Activated naive CD8-positive, alpha-beta T cell treated with anti-CD3 and anti-CD28 coated beads for 36 hours (primary cell): ENCODE data around the gene STAT1. TPM values are rescaled to one million over a fixed set of nuclear protein-coding genes. Genes with fewer than 3 reads are reported as not detected.
A peak's percentile ranks its signal among the peaks of the same experiment; 100 is the strongest.

Experiments used
- DNase-seq: peaks from one replicate; pipeline ENCODE4 v3.0.0; 2021
- H3K27ac Mint-ChIP-seq: one replicate; pipeline ENCODE4 v1.8.0; 2022; ENCODE audit warnings: mild to moderate bottlenecking, moderate library complexity, mixed read lengths
- H3K27me3 Mint-ChIP-seq: one replicate; pipeline ENCODE4 v1.8.0; 2022; ENCODE audit warnings: mild to moderate bottlenecking, mixed read lengths
- H3K36me3 Mint-ChIP-seq: one replicate; pipeline ENCODE4 v1.8.0; 2021; ENCODE audit warnings: mild to moderate bottlenecking, mixed read lengths
- H3K4me1 Mint-ChIP-seq: one replicate; pipeline ENCODE4 v1.8.0; 2021; ENCODE audit warnings: mixed read lengths
- H3K4me3 Mint-ChIP-seq: one replicate; pipeline ENCODE4 v1.8.0; 2022; ENCODE audit warnings: mild to moderate bottlenecking, moderate library complexity, mixed read lengths
- H3K9me3 Mint-ChIP-seq: one replicate; pipeline ENCODE4 v1.8.0; 2022; ENCODE audit warnings: mixed read lengths
- total RNA-seq, 2 experiments: library from RNA; stranded (reverse); gene quantifications; one replicate each; pipeline ENCODE4 v1.2.3, GENCODE V29; 2021

Gene STAT1
- total RNA-seq, 2 experiments from 2014 or later = 383 to 389 TPM

- DNase-seq = no peak
- no peak overlapping the region for H3K27ac Mint-ChIP-seq
- H3K36me3 Mint-ChIP-seq = peaks cover 38% of the 10 kb centered on the region
- peaks cover 5% of the 10 kb centered on the region for H3K9me3 Mint-ChIP-seq
- H3K4me3 Mint-ChIP-seq = no peak overlapping the region
- H3K27me3 Mint-ChIP-seq = no peaks in the 10 kb centered on the region
- H3K4me1 Mint-ChIP-seq = peaks cover 27% of the 10 kb centered on the region
These were observed 25.6 kb upstream of the STAT1 start for GRCh38 chr2:191039616-191040015.

- Mint-ChIP-seq H3K36me3 (peaks cover 30% of the 10 kb centered on the region), H3K27me3 (no peaks in the 10 kb centered on the region), H3K9me3 (no peaks in the 10 kb centered on the region), H3K4me1 (peaks cover 27% of the 10 kb centered on the region), H3K4me3 (no peak overlapping the region), H3K27ac (peak overlapping the region; percentile 70)
- no peak for DNase-seq
These were observed 24.8 kb upstream of the STAT1 start for GRCh38 chr2:191038741-191039140.

GRCh38 chr2:191038241-191038725 lies 24.3 kb upstream of the STAT1 start:
- Mint-ChIP-seq H3K4me3 (no peak overlapping the region), H3K36me3 (peaks cover 29% of the 10 kb centered on the region), H3K27ac (peak overlapping the region; percentile 70), H3K9me3 (no peaks in the 10 kb centered on the region), H3K4me1 (peaks cover 27% of the 10 kb centered on the region), H3K27me3 (no peaks in the 10 kb centered on the region)
- DNase-seq = no peak

GRCh38 chr2:191037351-191037750 lies 23.4 kb upstream of the STAT1 start:
- Mint-ChIP-seq H3K27me3 (no peaks in the 10 kb centered on the region), H3K9me3 (no peaks in the 10 kb centered on the region), H3K27ac (peak overlapping the region; percentile 30), H3K36me3 (peaks cover 26% of the 10 kb centered on the region), H3K4me3 (no peak overlapping the region), H3K4me1 (peaks cover 27% of the 10 kb centered on the region)
- DNase-seq = no peak

GRCh38 chr2:191036363-191036762 lies 22.4 kb upstream of the STAT1 start:
- DNase-seq = no peak
- Mint-ChIP-seq H3K4me3 (no peak overlapping the region), H3K27ac (no peak overlapping the region), H3K4me1 (peaks cover 22% of the 10 kb centered on the region), H3K27me3 (no peaks in the 10 kb centered on the region), H3K9me3 (no peaks in the 10 kb centered on the region), H3K36me3 (peaks cover 24% of the 10 kb centered on the region)

- H3K27me3 Mint-ChIP-seq = no peaks in the 10 kb centered on the region
- peak overlapping the region; percentile 31 for H3K27ac Mint-ChIP-seq
- no peak overlapping the region for H3K4me3 Mint-ChIP-seq
- peaks cover 33% of the 10 kb centered on the region for H3K36me3 Mint-ChIP-seq
- DNase-seq = no peak
- H3K4me1 Mint-ChIP-seq = peaks cover 30% of the 10 kb centered on the region
- no peaks in the 10 kb centered on the region for H3K9me3 Mint-ChIP-seq
These were observed 18.8 kb upstream of the STAT1 start for GRCh38 chr2:191032588-191033429.

- H3K27me3 Mint-ChIP-seq = no peaks in the 10 kb centered on the region
- peaks cover 31% of the 10 kb centered on the region for H3K4me1 Mint-ChIP-seq
- H3K4me3 Mint-ChIP-seq = no peak overlapping the region
- DNase-seq = no peak
- H3K9me3 Mint-ChIP-seq = no peaks in the 10 kb centered on the region
- peaks cover 42% of the 10 kb centered on the region for H3K36me3 Mint-ChIP-seq
- H3K27ac Mint-ChIP-seq = peak overlapping the region; percentile 83
These were observed 17.3 kb upstream of the STAT1 start for GRCh38 chr2:191031256-191031655.

GRCh38 chr2:191030521-191031154 lies 16.7 kb upstream of the STAT1 start:
- Mint-ChIP-seq H3K9me3 (peaks cover 5% of the 10 kb centered on the region), H3K27me3 (no peaks in the 10 kb centered on the region), H3K4me1 (peaks cover 37% of the 10 kb centered on the region), H3K4me3 (no peak overlapping the region), H3K36me3 (peaks cover 44% of the 10 kb centered on the region), H3K27ac (peak overlapping the region; percentile 83)
- no peak for DNase-seq

- Mint-ChIP-seq H3K36me3 (peaks cover 48% of the 10 kb centered on the region), H3K9me3 (peaks cover 8% of the 10 kb centered on the region), H3K4me3 (no peak overlapping the region), H3K27ac (peak overlapping the region; percentile 78), H3K27me3 (no peaks in the 10 kb centered on the region), H3K4me1 (peaks cover 48% of the 10 kb centered on the region)
- no peak for DNase-seq
These were observed 15.4 kb upstream of the STAT1 start for GRCh38 chr2:191029280-191029950.

- Mint-ChIP-seq H3K4me3 (peak overlapping the region; percentile 16), H3K9me3 (peaks cover 8% of the 10 kb centered on the region), H3K4me1 (peaks cover 49% of the 10 kb centered on the region), H3K36me3 (peaks cover 48% of the 10 kb centered on the region), H3K27ac (peak overlapping the region; percentile 71), H3K27me3 (no peaks in the 10 kb centered on the region)
- no peak for DNase-seq
These were observed 12.4 kb upstream of the STAT1 start for GRCh38 chr2:191026377-191026776.

GRCh38 chr2:191025135-191025534 lies 11.2 kb upstream of the STAT1 start:
- Mint-ChIP-seq H3K4me1 (peaks cover 37% of the 10 kb centered on the region), H3K4me3 (no peak overlapping the region), H3K9me3 (peaks cover 8% of the 10 kb centered on the region), H3K27me3 (no peaks in the 10 kb centered on the region), H3K36me3 (peaks cover 45% of the 10 kb centered on the region), H3K27ac (peak overlapping the region; percentile 71)
- DNase-seq = no peak

GRCh38 chr2:191023235-191023679 lies 9.3 kb upstream of the STAT1 start:
- H3K4me1 Mint-ChIP-seq = peaks cover 34% of the 10 kb centered on the region
- H3K4me3 Mint-ChIP-seq = no peak overlapping the region
- H3K27me3 Mint-ChIP-seq = no peaks in the 10 kb centered on the region
- DNase-seq = no peak
- H3K36me3 Mint-ChIP-seq = peaks cover 29% of the 10 kb centered on the region
- no peak overlapping the region for H3K27ac Mint-ChIP-seq
- peaks cover 8% of the 10 kb centered on the region for H3K9me3 Mint-ChIP-seq

GRCh38 chr2:191020742-191021381 lies 6.9 kb upstream of the STAT1 start:
- no peak overlapping the region for H3K27ac Mint-ChIP-seq
- H3K4me3 Mint-ChIP-seq = no peak overlapping the region
- H3K36me3 Mint-ChIP-seq = peaks cover 16% of the 10 kb centered on the region
- H3K9me3 Mint-ChIP-seq = peaks cover 9% of the 10 kb centered on the region
- no peaks in the 10 kb centered on the region for H3K27me3 Mint-ChIP-seq
- DNase-seq = peak; percentile 54
- H3K4me1 Mint-ChIP-seq = peaks cover 35% of the 10 kb centered on the region

- no peak overlapping the region for H3K4me3 Mint-ChIP-seq
- H3K27me3 Mint-ChIP-seq = no peaks in the 10 kb centered on the region
- peaks cover 7% of the 10 kb centered on the region for H3K9me3 Mint-ChIP-seq
- peak; percentile 98 for DNase-seq
- H3K36me3 Mint-ChIP-seq = peaks cover 18% of the 10 kb centered on the region
- no peak overlapping the region for H3K27ac Mint-ChIP-seq
- H3K4me1 Mint-ChIP-seq = peaks cover 31% of the 10 kb centered on the region
These were observed 6.3 kb upstream of the STAT1 start for GRCh38 chr2:191020221-191020741.
